GM10266 (cell line): ENCODE measurements around the gene P3H2.

Source experiments
- DNase-seq: peaks from one replicate; pipeline ENCODE4 v3.0.0; 2012; ENCODE audit errors: extremely low spot score
- CTCF ChIP-seq: IDR thresholded peaks from 2 replicates; pipeline ENCODE4 v1.5.1; 2012; ENCODE audit warnings: mild to moderate bottlenecking, low read depth; ENCODE audit not compliant: control insufficient read depth, insufficient read depth; ENCODE audit errors: missing control alignments

P3H2 gene

GRCh38 chr3:189983612-189984011 lies 137.1 kb downstream of the P3H2 start:
- DNase-seq: no peak
- TF ChIP-seq CTCF: no peak

DNA sequence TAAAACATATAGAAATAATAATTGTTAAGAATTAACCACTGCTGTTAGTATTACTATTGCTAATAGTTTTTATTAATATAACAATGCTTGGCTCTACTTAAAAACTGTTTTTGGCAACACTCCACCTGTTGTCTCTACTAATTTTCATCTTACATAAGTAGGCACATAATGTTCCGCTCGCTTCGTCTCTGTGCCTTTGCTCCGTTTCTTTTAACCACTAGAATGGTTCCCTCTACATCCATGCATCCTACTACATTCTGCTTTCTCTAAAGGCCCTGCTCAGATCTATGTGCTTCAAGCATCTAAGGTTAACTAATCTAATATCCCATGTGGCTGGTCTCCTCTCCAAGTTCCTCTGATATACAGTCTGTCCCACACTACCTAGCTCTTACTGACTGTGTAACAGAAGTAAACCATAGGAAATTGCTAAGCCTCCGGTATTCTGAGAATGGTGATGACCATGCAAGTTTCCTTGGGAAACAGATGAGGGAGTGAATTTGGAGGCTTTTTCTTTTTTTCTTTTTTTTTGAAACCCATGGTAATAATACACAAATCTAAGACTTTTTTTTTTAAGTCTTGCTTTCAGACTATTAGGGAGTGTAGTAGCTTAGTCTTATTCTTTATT lies 138.3 kb downstream of the P3H2 start:
- DNase-seq: no peak
- no peak for TF ChIP-seq CTCF

GRCh38 chr3:189981668-189982067 lies 139.0 kb downstream of the P3H2 start:
- no peak for TF ChIP-seq CTCF
- DNase-seq: no peak

DNA sequence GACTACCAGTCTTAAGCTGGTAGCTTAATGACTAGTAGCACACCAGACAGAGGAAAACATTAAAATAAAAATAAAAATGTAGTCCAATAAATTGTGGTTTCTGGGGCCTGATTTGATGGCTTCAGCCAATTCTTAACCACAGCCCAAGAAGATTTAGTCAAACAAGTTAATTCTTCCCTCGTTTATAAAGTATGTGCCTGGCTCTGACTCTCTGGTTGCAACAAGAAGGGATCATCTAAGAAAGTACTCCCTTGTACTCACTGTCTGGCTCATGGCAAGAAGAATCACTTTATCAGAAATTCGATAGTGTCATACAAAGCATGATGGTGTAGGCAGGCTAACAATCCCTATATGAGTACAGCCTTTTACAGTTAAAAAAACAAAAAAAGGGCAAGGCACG lies 141.9 kb downstream of the P3H2 start:
- TF ChIP-seq CTCF: no peak
- no peak for DNase-seq

- no peak for TF ChIP-seq CTCF
- DNase-seq: no peak
Observed at GRCh38 chr3:189977174-189977573, 143.5 kb downstream of the P3H2 start.

DNA sequence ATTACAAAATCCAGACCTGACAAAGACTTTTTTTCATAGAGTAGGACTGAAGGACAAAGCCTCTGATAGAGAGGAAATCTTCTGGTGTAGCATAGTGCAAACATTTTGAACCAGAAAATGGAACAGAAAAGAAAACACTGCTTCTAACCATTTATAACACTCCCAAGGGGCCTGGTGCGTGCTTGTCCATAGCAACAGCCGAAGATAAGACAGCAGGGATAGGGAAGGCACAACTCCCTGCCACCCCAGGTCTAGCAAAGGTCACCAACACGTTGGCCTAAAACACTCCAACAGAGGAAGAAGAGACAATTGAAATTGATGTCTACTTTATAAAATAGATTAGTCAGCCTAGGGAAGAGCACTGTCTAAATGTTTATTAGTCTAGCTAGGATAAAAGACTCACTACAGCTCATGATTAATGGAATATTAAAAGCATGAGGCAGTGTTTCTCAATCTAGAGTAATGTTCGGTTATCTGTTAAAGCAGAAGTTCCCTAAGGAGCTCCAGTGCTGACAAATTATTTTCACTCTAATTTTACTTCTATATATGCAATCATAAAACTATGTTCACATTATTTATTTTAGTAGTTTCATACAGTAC lies 145.2 kb downstream of the P3H2 start:
- TF ChIP-seq CTCF: no peak

GRCh38 chr3:189974359-189974758 lies 146.3 kb downstream of the P3H2 start:
- no peak for TF ChIP-seq CTCF
- no peak for DNase-seq

More for the DNA sequence above, 145.2 kb downstream of the P3H2 start:
- DNase-seq: no peak
